Measurements from ENCODE around the gene LTA4H. TPM values are rescaled to one million over a fixed set of nuclear protein-coding genes. Genes with fewer than 3 reads are reported as not detected.

The LTA4H gene
- total and polyA plus RNA-seq, 2 of the 4 experiments (the other 2 are of a cell fraction), result 41.0 to 43.3 TPM

- Histone ChIP-seq H2BK15ac (ENCODE audit: low read depth, low read length) (no peak overlapping the region), H3K36me3 (ENCODE audit: control insufficient read depth, insufficient read depth, low read length) (peaks cover 15% of the 10 kb centered on the region), H2AK9ac (replicated peaks; ENCODE audit: low read depth, low read length, poor library complexity) (no peak overlapping the region), H2BK120ac (ENCODE audit: low read depth, low read length) (no peak overlapping the region), H4K20me1 (ENCODE audit: insufficient read depth, low read length) (no peaks in the 10 kb centered on the region), H2BK5ac (ENCODE audit: low read depth, low read length, poor library complexity, severe bottlenecking) (no peak overlapping the region), H3K79me1 (ENCODE audit: low read depth in 1 of 2, low read length in 2 of 2) (no peaks in the 10 kb centered on the region), H3K56ac (ENCODE audit: extremely low read depth, insufficient read depth, low read length) (no peak overlapping the region), H2BK20ac (ENCODE audit: low read depth, low read length) (no peak overlapping the region), H3K18ac (ENCODE audit: low read depth, low read length) (no peak overlapping the region), H4K8ac (ENCODE audit: low read depth in 2 of 2, low read length in 2 of 2) (no peak overlapping the region), H3K27me3 (ENCODE audit: control insufficient read depth, insufficient read depth, low read length) (no peaks in the 10 kb centered on the region), H3K9ac (ENCODE audit: low read depth, low read length) (no peak overlapping the region), H4K91ac (ENCODE audit: insufficient read depth, low read depth, low read length) (no peak overlapping the region), H3K27ac (ENCODE audit: insufficient read depth, low read length) (no peak overlapping the region), H3K4me1 (ENCODE audit: control insufficient read depth, insufficient read depth, low read length) (no peaks in the 10 kb centered on the region), H3K23ac (ENCODE audit: low read depth, low read length) (no peak overlapping the region), H2AFZ (replicated peaks; ENCODE audit: low read length, poor library complexity) (no peak overlapping the region), H4K5ac (ENCODE audit: low read depth, low read length) (no peak overlapping the region), H2AK5ac (ENCODE audit: low read depth, low read length) (no peak overlapping the region), H3K4me2 (ENCODE audit: low read depth, low read length) (no peak overlapping the region), H3K4ac (ENCODE audit: low read depth, low read length) (no peak overlapping the region), H3K14ac (replicated peaks; ENCODE audit: low read depth, low read length) (no peak overlapping the region), H3K9me3 (ENCODE audit: control insufficient read depth, insufficient read depth, low read length) (no peaks in the 10 kb centered on the region), H3K4me3 (ENCODE audit: insufficient read depth, low read depth, low read length) (no peak overlapping the region), H3K9me1 (ENCODE audit: insufficient read depth, low read length) (peaks cover 4% of the 10 kb centered on the region; the same call in 1 of the 2 replicates)
- dilution Hi-C loops (cut with HindIII; ENCODE audit: low sequenced_read_pairs, unreplicated experiment) (no loop called here), in situ Hi-C loops (cut with MboI; ENCODE audit: low sequenced_read_pairs) (no loop called here), intact Hi-C loops (cut with micrococcal nuclease) (loop anchor here (2.0 kb wide), 1 partner anchor 501 kb away; no protein-coding TSS in a partner anchor)
- CTCF ChIA-PET, result interaction anchor here (0.6 to 0.9 kb wide), 2 partner anchors 17 to 97 kb away, joined by 3 read pairs; no protein-coding TSS in a partner anchor
- no TSS peak for BruUV-seq (replicated peaks)
- peak; percentile 64 for ATAC-seq (ENCODE audit: low read depth)
- 100% methylated on average over 1 of the region's 5 CpGs; no CpG with 5 or more reads in 1 of the 2 experiments for WGBS, 2 experiments (ENCODE audit: extremely low coverage in 2 of 2, insufficient read length in 1 of 2)
- peak; percentile 22 for DNase-seq
- TF ChIP-seq MXI1 (IDR thresholded peaks at IDR 0.05; ENCODE audit: borderline replicate concordance, low read depth, low read length) (no peak), CEBPB (IDR thresholded peaks at IDR 0.05; ENCODE audit: low read depth, low read length) (no peak), CTCF (conservative IDR thresholded peaks at IDR 0.05; ENCODE audit: low read depth, low read length) (peak; percentile 32), USF2 (IDR thresholded peaks at IDR 0.05; ENCODE audit: low read depth, low read length) (no peak), NFE2L2 (IDR thresholded peaks at IDR 0.05; ENCODE audit: low read depth, low read length) (no peak), RFX5 (IDR thresholded peaks at IDR 0.05; ENCODE audit: low read depth, low read length) (no peak), CHD1 (IDR thresholded peaks at IDR 0.05; ENCODE audit: low read depth, low read length) (no peak), SMC3 (IDR thresholded peaks at IDR 0.05; ENCODE audit: low read depth, low read length) (0 out of 2 replicates have a peak, but pooled peaks have one; percentile 22), RAD21 (IDR thresholded peaks at IDR 0.05; ENCODE audit: low read length) (peak; percentile 32), ELK1 (IDR thresholded peaks at IDR 0.05; ENCODE audit: borderline replicate concordance, low read depth, low read length) (no peak), POLR2A (IDR thresholded peaks at IDR 0.05; ENCODE audit: low read depth, low read length) (no peak), FOS (IDR thresholded peaks at IDR 0.05; ENCODE audit: low read depth, low read length) (no peak)
- POLR2A ChIA-PET (ENCODE audit: unreplicated experiment), result no interaction called here
These were observed 19.7 kb downstream of the LTA4H start for GRCh38 chr12:96015672-96016071.

Measured in IMR-90 (cell line).